Measurements from ENCODE around the gene ARMC5.

ARMC5 gene

GRCh38 chr16:31475946-31476302 is 16.6 kb downstream of the ARMC5 start:
- in situ Hi-C loops (cut with HindIII; ENCODE audit: low sequenced_read_pairs), result no loop called here
- no peak overlapping the region for H3K4me3 ChIP-seq (ENCODE audit: low read depth, low read length)
- DNase-seq (ENCODE audit: low read depth, low spot score), result no peak
- TF ChIP-seq, protein P1, sequence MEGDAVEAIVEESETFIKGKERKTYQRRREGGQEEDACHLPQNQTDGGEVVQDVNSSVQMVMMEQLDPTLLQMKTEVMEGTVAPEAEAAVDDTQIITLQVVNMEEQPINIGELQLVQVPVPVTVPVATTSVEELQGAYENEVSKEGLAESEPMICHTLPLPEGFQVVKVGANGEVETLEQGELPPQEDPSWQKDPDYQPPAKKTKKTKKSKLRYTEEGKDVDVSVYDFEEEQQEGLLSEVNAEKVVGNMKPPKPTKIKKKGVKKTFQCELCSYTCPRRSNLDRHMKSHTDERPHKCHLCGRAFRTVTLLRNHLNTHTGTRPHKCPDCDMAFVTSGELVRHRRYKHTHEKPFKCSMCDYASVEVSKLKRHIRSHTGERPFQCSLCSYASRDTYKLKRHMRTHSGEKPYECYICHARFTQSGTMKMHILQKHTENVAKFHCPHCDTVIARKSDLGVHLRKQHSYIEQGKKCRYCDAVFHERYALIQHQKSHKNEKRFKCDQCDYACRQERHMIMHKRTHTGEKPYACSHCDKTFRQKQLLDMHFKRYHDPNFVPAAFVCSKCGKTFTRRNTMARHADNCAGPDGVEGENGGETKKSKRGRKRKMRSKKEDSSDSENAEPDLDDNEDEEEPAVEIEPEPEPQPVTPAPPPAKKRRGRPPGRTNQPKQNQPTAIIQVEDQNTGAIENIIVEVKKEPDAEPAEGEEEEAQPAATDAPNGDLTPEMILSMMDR (IDR thresholded peaks at IDR 0.05; ENCODE audit: low read depth, low read length), result no peak

- no peak for DNase-seq (ENCODE audit: low read depth, low spot score)
- in situ Hi-C loops (cut with HindIII; ENCODE audit: low sequenced_read_pairs), result no loop called here
- H3K4me3 ChIP-seq (ENCODE audit: low read depth, low read length), result no peak overlapping the region
- TF ChIP-seq, protein P1 (IDR thresholded peaks at IDR 0.05; ENCODE audit: low read depth, low read length), result no peak
These were observed 17.3 kb downstream of the ARMC5 start for GRCh38 chr16:31476303-31477219.

DNA sequence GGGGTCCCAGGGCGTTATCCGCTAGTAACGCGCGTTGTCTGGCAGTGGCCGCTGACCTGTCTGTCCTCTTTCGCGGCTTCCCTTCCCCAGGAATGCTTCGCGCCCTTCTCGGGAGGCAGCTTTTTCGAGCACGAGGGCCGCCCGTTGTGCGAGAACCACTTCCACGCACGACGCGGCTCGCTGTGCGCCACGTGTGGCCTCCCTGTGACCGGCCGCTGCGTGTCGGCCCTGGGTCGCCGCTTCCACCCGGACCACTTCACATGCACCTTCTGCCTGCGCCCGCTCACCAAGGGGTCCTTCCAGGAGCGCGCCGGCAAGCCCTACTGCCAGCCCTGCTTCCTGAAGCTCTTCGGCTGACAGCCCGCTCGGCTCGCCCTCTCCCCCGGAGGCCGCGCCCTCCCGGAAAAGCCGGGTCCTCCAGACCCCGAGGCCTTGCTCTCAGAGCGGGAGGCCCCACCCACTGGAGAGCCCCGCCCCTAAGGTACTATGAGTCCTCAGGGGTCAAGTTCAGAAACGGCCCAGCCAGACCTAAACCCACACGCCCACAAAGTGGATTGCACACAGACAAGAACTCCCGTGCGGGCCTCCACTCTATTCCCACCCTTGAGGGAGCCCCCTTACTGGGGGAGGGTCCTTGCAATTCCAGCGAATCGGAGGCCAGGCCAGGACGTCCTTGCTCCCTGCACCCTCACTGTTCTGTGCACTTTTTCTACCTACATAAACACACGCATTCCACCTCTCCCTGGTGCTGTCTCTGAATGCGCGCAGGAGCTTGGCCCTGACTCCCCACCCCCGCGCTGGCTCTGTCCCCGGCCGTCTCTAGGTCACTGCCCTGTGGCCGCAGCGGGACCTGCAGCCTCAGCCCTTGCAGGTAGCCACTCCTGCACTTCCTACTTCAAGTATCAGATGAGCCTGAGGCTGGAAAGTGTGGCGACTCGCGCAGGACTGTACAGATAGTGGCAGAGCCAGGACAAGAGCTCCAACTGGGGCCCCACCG is 18.2 kb downstream of the ARMC5 start:
- in situ Hi-C loops (cut with HindIII; ENCODE audit: low sequenced_read_pairs), result no loop called here
- H3K4me3 ChIP-seq (ENCODE audit: low read depth, low read length), result no peak overlapping the region
- no peak for DNase-seq (ENCODE audit: low read depth, low spot score)
- TF ChIP-seq, protein P1 (IDR thresholded peaks at IDR 0.05; ENCODE audit: low read depth, low read length), result no peak

GRCh38 chr16:31478956-31479355 is 19.7 kb downstream of the ARMC5 start:
- in situ Hi-C loops (cut with HindIII; ENCODE audit: low sequenced_read_pairs), result no loop called here
- no peak for DNase-seq (ENCODE audit: low read depth, low spot score)
- no peak overlapping the region for H3K4me3 ChIP-seq (ENCODE audit: low read depth, low read length)
- TF ChIP-seq, protein P1 (IDR thresholded peaks at IDR 0.05; ENCODE audit: low read depth, low read length), result no peak

DNA sequence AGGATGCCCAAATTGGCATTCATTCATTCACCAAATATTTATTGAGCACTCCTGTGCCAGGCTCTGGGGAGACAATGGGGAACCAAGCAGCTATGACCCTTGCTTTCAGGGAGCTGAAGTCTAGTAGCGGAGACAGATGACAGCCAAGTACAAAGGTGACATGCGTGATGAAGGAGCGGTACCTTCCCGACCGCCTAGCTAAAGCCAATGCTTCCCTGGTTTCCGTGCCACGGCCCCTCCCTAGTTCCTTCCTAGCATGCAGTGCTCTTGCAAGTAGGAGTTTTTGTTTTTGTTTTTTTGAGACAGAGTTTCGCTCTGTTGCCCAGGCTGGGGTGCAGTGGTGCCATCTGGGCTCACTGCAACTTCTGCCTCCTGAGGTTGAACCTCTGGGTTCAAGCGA is 20.4 kb downstream of the ARMC5 start:
- TF ChIP-seq, protein P1 (IDR thresholded peaks at IDR 0.05; ENCODE audit: low read depth, low read length), result no peak
- DNase-seq (ENCODE audit: low read depth, low spot score), result no peak
- in situ Hi-C loops (cut with HindIII; ENCODE audit: low sequenced_read_pairs), result no loop called here
- H3K4me3 ChIP-seq (ENCODE audit: low read depth, low read length), result no peak overlapping the region

DNA sequence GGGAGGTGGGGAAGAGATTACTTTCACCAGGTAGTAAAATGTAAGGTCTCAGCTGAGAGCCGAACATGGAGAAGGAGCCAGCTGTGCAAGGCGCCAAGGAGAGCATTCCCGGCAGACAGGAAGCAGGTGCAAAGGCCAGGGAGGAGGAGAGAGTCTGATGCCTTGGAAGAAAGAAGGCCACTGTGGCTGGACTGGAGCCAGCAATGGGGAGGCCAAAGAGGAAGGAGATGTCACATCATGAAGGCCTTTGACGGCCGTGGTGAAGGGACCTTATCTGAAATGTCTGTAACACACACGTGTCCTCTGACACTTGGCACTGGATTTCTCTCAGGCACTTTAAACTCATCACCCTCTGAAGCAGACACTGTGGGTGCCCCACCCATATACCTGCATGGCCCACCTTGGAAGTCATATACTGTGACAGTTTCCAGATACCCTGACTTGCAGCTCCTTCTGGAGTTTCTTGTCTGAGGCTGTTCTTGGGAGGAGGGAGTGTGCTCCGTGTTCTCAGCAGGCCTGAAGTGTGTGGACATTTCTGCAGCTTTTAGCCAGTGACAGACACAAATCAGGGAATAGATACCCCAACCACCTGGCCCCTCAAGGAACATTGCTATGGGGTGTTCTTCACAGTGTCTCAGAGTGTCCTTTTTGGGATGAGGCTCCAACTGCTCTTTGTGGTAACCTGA is 21.7 kb downstream of the ARMC5 start:
- TF ChIP-seq, protein P1 (IDR thresholded peaks at IDR 0.05; ENCODE audit: low read depth, low read length), result no peak

More for the DNA sequence above, 21.7 kb downstream of the ARMC5 start:
- DNase-seq (ENCODE audit: low read depth, low spot score), result no peak
- H3K4me3 ChIP-seq (ENCODE audit: low read depth, low read length), result no peak overlapping the region
- in situ Hi-C loops (cut with HindIII; ENCODE audit: low sequenced_read_pairs), result no loop called here

All from astrocyte of the spinal cord (primary cell).